ENCODE data around the gene RAPGEF1. TPM values are rescaled to one million over a fixed set of nuclear protein-coding genes. Genes with fewer than 3 reads are reported as not detected.

The RAPGEF1 gene
- total and polyA plus RNA-seq, 2 of the 13 experiments (the other 11 are each of a cell fraction or from before 2014, with no cell fraction given) = 21.2 to 38.9 TPM

DNA sequence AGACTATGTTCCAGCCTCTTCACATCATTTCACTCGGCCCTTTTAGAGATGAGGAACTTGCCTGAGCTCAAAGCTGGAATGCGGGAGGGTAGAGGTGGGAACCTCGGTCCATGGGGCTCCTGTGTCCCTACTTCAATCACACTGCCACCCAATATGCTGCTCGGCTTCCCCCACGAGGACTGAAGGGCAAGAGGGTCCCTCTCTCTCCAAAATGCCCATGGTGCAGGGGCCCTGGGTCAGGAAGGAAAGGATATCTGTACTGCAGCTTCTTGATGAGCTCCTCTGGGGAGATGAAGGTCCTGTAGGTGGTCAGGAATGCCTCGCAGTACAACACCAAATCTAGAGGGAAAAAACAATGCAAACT is 148.0 kb downstream of the RAPGEF1 start:
- no peak for DNase-seq (ENCODE audit: low spot score)
- WGBS (ENCODE audit: low lambda C conversion rate) = 68% methylated on average over 6 of the region's 6 CpGs
- no peak overlapping the region for H3K9ac ChIP-seq (ENCODE audit: insufficient read depth, low read depth, low read length)
- ChIA-PET CTCF (ENCODE audit: low intra/inter-chr PET ratio, low total read pairs) (interaction anchor here (1.3 to 5.7 kb wide), 4 partner anchors 10 to 156 kb away, joined by 4 to 185 read pairs (median 18); partner anchors contain the start of gene RAPGEF1), POLR2A (interaction anchor here (0.9 to 1.2 kb wide), 3 partner anchors 10 to 147 kb away, joined by 3 to 5 read pairs (median 4); no protein-coding TSS in a partner anchor)
- FAIRE-seq = no peak
- no TSS peak for BruUV-seq (replicated peaks)
- no peaks in the 10 kb centered on the region for H3K27me3 ChIP-seq (ENCODE audit: control insufficient read depth in 1 of 2, insufficient read depth in 2 of 2, low read length in 2 of 2)
- H3K4me3 ChIP-seq (replicated peaks in 1 of 3; ENCODE audit: insufficient read depth in 1 of 3, low read depth in 2 of 3, low read length in 3 of 3) = no peak overlapping the region
- no peak overlapping the region for H2AFZ ChIP-seq (ENCODE audit: low read length)
- no peaks in the 10 kb centered on the region for H4K20me1 ChIP-seq (ENCODE audit: insufficient read depth, low read length)
- H3K27ac ChIP-seq (ENCODE audit: extremely low read length, insufficient read depth, low read length) = no peak overlapping the region
- H3K79me2 ChIP-seq (ENCODE audit: insufficient read depth, low read length) = no peaks in the 10 kb centered on the region
- TF ChIP-seq ZNF768 (CRISPR knock-in tag; IDR thresholded peaks at IDR 0.05) = no peak
- TF ChIP-seq ZBTB7B (CRISPR knock-in tag; IDR thresholded peaks at IDR 0.05) = no peak
- 0 out of 2 replicates have a peak, but pooled peaks have one; percentile 3 for TF ChIP-seq ZNF607 (CRISPR knock-in tag; IDR thresholded peaks at IDR 0.05; ENCODE audit: borderline replicate concordance)
- intact Hi-C loops (cut with micrococcal nuclease; ENCODE audit: unreplicated experiment) (loop anchor here (1.0 kb wide), 1 partner anchor 155 kb away; no protein-coding TSS in a partner anchor), in situ Hi-C loops (cut with HindIII; ENCODE audit: extremely low pct_ligation_motif_present, low pct_unique_long_range_greater_than_20kb) (loop anchor here (5.0 to 25.0 kb wide), 2 partner anchors 150 to 645 kb away; partner anchors contain the start of gene RAPGEF1)
- H3K4me2 ChIP-seq (ENCODE audit: low read depth, low read length) = no peak overlapping the region
- no peak for ATAC-seq
- peaks cover 14% of the 10 kb centered on the region for H3K4me1 ChIP-seq (ENCODE audit: insufficient read depth, low read length)
- no peaks in the 10 kb centered on the region for H3K9me3 ChIP-seq (ENCODE audit: low read length)
- peaks cover 19 to 45% of the 10 kb centered on the region in 2 experiments; a peak in 4 of 5 replicates for H3K36me3 ChIP-seq (replicated peaks in 1 of 2; ENCODE audit: control insufficient read depth in 1 of 2, insufficient read depth in 2 of 2, low read length in 2 of 2)

DNA sequence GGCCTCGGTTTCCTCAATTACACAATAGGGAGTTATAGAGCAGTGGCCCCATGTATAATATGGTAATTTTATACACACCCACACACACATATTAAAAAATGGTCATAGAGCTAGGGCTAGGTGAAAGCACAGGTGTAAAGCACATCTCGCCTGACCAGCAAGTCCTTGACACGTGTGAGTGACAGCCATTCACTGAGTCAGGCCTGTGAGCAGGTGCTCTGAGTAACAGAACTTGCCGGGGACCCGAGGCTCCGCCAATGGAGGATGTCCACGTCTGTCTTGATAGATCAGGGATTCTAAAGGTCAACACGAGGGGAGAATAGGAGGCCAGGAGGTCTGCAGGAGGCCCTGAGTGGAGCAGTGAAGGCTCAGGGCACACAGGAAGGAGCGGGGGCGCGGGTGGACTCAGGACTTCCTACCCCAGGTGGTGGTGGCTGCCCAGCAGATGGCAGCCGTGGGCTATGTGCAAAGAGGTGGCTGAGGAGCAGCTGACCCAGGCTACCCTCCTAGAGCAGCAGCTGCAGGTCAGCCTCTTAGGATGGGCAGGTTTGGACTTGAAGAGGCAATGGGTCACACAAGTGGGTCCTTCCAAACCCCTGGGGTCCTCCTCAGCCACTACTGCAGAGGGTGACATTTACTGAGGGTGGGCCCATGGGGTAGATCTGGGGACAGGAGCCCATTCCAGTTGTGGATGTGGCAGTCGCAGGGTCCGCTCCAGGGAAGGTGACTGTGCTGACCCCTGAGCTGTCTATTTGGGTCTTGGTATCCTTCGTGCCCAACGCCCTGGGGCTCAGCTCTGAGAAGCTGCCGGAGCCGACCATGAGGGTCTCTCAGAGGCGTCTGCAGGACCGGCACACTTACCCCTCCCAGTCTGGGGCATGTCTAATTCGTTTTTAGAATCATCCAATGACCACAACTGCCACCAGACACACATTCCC is 148.7 kb downstream of the RAPGEF1 start:
- Histone ChIP-seq H3K27ac (ENCODE audit: extremely low read length, insufficient read depth, low read length) (no peak overlapping the region), H3K9ac (ENCODE audit: insufficient read depth, low read depth, low read length) (no peak overlapping the region), H3K79me2 (ENCODE audit: insufficient read depth, low read length) (no peaks in the 10 kb centered on the region), H3K27me3 (ENCODE audit: control insufficient read depth in 1 of 2, insufficient read depth in 2 of 2, low read length in 2 of 2) (no peaks in the 10 kb centered on the region), H3K4me1 (ENCODE audit: insufficient read depth, low read length) (peaks cover 14% of the 10 kb centered on the region), H2AFZ (ENCODE audit: low read length) (no peak overlapping the region), H3K36me3 (replicated peaks in 1 of 2; ENCODE audit: control insufficient read depth in 1 of 2, insufficient read depth in 2 of 2, low read length in 2 of 2) (peaks cover 18 to 38% of the 10 kb centered on the region in 2 experiments; a peak in 4 of 5 replicates), H4K20me1 (ENCODE audit: insufficient read depth, low read length) (no peaks in the 10 kb centered on the region), H3K4me3 (replicated peaks in 1 of 3; ENCODE audit: insufficient read depth in 1 of 3, low read depth in 2 of 3, low read length in 3 of 3) (no peak overlapping the region), H3K4me2 (ENCODE audit: low read depth, low read length) (no peak overlapping the region), H3K9me3 (ENCODE audit: low read length) (no peaks in the 10 kb centered on the region)
- intact Hi-C loops (cut with micrococcal nuclease; ENCODE audit: unreplicated experiment) (loop anchor here (1.0 kb wide), 1 partner anchor 156 kb away; no protein-coding TSS in a partner anchor), in situ Hi-C loops (cut with HindIII; ENCODE audit: extremely low pct_ligation_motif_present, low pct_unique_long_range_greater_than_20kb) (loop anchor here (5.0 to 25.0 kb wide), 2 partner anchors 151 to 646 kb away; partner anchors contain the start of gene RAPGEF1)
- no TSS peak for BruUV-seq (replicated peaks)
- ChIA-PET POLR2A (interaction anchor here (0.9 to 1.2 kb wide), 3 partner anchors 11 to 148 kb away, joined by 3 to 5 read pairs (median 4); no protein-coding TSS in a partner anchor), CTCF (ENCODE audit: low intra/inter-chr PET ratio, low total read pairs) (interaction anchor here (0.6 to 5.7 kb wide), 7 partner anchors 10 to 164 kb away, joined by 3 to 185 read pairs (median 5); partner anchors contain the start of gene RAPGEF1)
- WGBS (ENCODE audit: low lambda C conversion rate) = 78% methylated on average over 11 of the region's 21 CpGs
- DNase-seq (ENCODE audit: low spot score) (peak; percentile 61), ATAC-seq (peak; percentile 94), FAIRE-seq (peak; percentile 84)
- TF ChIP-seq HDAC1 (CRISPR knock-in tag; IDR thresholded peaks at IDR 0.05) = no peak
- TF ChIP-seq ZKSCAN1 (IDR thresholded peaks at IDR 0.05; ENCODE audit: low read length) = no peak
- peak; percentile 47; the same call in 1 of the 2 replicates for TF ChIP-seq SAP130 (CRISPR knock-in tag; IDR thresholded peaks at IDR 0.05; ENCODE audit: low read depth)
- TF ChIP-seq ZNF230 (CRISPR knock-in tag; IDR thresholded peaks at IDR 0.05) = peak; percentile 67; the same call in 1 of the 2 replicates
- peak; percentile 50; the same call in 1 of the 2 replicates for TF ChIP-seq ZNF792 (CRISPR knock-in tag; IDR thresholded peaks at IDR 0.05)
- TF ChIP-seq, protein P1, sequence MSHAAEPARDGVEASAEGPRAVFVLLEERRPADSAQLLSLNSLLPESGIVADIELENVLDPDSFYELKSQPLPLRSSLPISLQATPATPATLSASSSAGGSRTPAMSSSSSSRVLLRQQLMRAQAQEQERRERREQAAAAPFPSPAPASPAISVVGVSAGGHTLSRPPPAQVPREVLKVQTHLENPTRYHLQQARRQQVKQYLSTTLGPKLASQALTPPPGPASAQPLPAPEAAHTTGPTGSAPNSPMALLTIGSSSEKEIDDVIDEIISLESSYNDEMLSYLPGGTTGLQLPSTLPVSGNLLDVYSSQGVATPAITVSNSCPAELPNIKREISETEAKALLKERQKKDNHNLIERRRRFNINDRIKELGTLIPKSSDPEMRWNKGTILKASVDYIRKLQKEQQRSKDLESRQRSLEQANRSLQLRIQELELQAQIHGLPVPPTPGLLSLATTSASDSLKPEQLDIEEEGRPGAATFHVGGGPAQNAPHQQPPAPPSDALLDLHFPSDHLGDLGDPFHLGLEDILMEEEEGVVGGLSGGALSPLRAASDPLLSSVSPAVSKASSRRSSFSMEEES (CRISPR knock-in tag; IDR thresholded peaks at IDR 0.05) = peak; percentile 45; the same call in 1 of the 2 replicates
- peak; percentile 60; the same call in 1 of the 2 replicates for TF ChIP-seq RXRA (CRISPR knock-in tag; IDR thresholded peaks at IDR 0.05)
- TF ChIP-seq POLR2AphosphoS5 (IDR thresholded peaks at IDR 0.05; ENCODE audit: low read depth, low read length) = no peak
- TF ChIP-seq SMARCC2 (IDR thresholded peaks at IDR 0.05) = no peak
- no peak for TF ChIP-seq ZNF775 (CRISPR knock-in tag; IDR thresholded peaks at IDR 0.05; ENCODE audit: borderline replicate concordance)
- TF ChIP-seq MIXL1 (CRISPR knock-in tag; IDR thresholded peaks at IDR 0.05) = 0 out of 2 replicates have a peak, but pooled peaks have one; percentile 26
- peak; percentile 76 for TF ChIP-seq KDM2A (CRISPR knock-in tag; IDR thresholded peaks at IDR 0.05; ENCODE audit: borderline replicate concordance, low read depth)
- no peak for TF ChIP-seq ZFP36L1 (CRISPR knock-in tag; IDR thresholded peaks at IDR 0.05)
